ENCODE measurements around the gene PTPRD.

The PTPRD gene

GRCh38 chr9:9719373-9720112, 893.3 kb downstream of the PTPRD start:
- H3K4me3 ChIP-seq (ENCODE audit: low read length), result no peak overlapping the region
- no peak for TF ChIP-seq CTCF (IDR thresholded peaks at IDR 0.05; ENCODE audit: insufficient read depth, low read depth, low read length, missing control alignments)
- no peak for DNase-seq (ENCODE audit: low read depth)

GRCh38 chr9:9718691-9719090, 894.1 kb downstream of the PTPRD start:
- no peak for DNase-seq (ENCODE audit: low read depth)
- TF ChIP-seq CTCF (IDR thresholded peaks at IDR 0.05; ENCODE audit: insufficient read depth, low read depth, low read length, missing control alignments), result no peak

GRCh38 chr9:9679433-9679832, 933.4 kb downstream of the PTPRD start:
- DNase-seq (ENCODE audit: low read depth), result no peak
- no peak overlapping the region for H3K4me3 ChIP-seq (ENCODE audit: low read length)
- TF ChIP-seq CTCF (IDR thresholded peaks at IDR 0.05; ENCODE audit: insufficient read depth, low read depth, low read length, missing control alignments), result no peak

More at GRCh38 chr9:9718691-9719090, 894.1 kb downstream of the PTPRD start:
- H3K4me3 ChIP-seq (ENCODE audit: low read length), result no peak overlapping the region

GRCh38 chr9:9674461-9674860, 938.3 kb downstream of the PTPRD start:
- H3K4me3 ChIP-seq (ENCODE audit: low read length), result no peak overlapping the region
- TF ChIP-seq CTCF (IDR thresholded peaks at IDR 0.05; ENCODE audit: insufficient read depth, low read depth, low read length, missing control alignments), result no peak
- DNase-seq (ENCODE audit: low read depth), result no peak

GRCh38 chr9:9670454-9670853, 942.3 kb downstream of the PTPRD start:
- H3K4me3 ChIP-seq (ENCODE audit: low read length), result no peak overlapping the region
- no peak for DNase-seq (ENCODE audit: low read depth)
- TF ChIP-seq CTCF (IDR thresholded peaks at IDR 0.05; ENCODE audit: insufficient read depth, low read depth, low read length, missing control alignments), result no peak

GRCh38 chr9:9645006-9645405, 967.8 kb downstream of the PTPRD start:
- TF ChIP-seq CTCF (IDR thresholded peaks at IDR 0.05; ENCODE audit: insufficient read depth, low read depth, low read length, missing control alignments), result no peak
- H3K4me3 ChIP-seq (ENCODE audit: low read length), result no peak overlapping the region
- DNase-seq (ENCODE audit: low read depth), result no peak

GRCh38 chr9:9631284-9631683, 981.5 kb downstream of the PTPRD start:
- TF ChIP-seq CTCF (IDR thresholded peaks at IDR 0.05; ENCODE audit: insufficient read depth, low read depth, low read length, missing control alignments), result no peak
- no peak for DNase-seq (ENCODE audit: low read depth)
- no peak overlapping the region for H3K4me3 ChIP-seq (ENCODE audit: low read length)

Measured in epithelial cell of esophagus (primary cell).